ENCODE results near the gene RNF157.
A peak's percentile ranks its signal among the peaks of the same experiment; 100 is the strongest.

RNF157 gene

DNA sequence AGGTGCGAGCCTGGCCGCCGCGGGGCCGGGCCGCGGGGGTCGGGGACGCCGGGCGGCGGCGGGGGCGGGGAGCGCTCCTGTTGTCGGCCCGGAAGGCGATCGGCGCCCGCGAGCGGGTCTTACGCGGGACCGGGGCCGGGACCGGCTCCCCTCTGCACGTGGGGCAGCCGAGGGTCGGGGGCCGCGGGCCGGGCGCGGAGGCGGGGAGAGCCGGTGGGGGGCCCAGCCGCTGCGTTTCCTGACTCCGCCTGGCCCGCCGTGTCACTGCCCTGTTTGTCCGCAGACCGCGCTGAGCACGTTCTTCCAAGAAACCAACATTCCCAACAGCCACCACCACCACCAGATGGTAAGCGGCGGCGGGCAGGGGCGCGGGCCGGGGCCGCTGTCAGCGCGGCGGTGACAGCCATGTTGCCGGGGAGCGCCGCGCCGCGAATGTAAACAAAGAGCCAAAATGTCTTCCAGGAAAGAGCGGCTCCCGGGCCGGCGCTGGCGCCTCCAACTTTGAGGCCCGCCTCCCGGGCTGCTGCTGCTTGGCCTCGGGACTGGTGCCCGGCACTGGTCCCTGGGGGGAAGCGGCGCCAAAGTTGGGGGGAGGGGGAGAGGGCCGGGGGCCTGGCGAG lies 25.4 kb upstream of the RNF157 start (continued):
- TF ChIP-seq, protein P1, sequence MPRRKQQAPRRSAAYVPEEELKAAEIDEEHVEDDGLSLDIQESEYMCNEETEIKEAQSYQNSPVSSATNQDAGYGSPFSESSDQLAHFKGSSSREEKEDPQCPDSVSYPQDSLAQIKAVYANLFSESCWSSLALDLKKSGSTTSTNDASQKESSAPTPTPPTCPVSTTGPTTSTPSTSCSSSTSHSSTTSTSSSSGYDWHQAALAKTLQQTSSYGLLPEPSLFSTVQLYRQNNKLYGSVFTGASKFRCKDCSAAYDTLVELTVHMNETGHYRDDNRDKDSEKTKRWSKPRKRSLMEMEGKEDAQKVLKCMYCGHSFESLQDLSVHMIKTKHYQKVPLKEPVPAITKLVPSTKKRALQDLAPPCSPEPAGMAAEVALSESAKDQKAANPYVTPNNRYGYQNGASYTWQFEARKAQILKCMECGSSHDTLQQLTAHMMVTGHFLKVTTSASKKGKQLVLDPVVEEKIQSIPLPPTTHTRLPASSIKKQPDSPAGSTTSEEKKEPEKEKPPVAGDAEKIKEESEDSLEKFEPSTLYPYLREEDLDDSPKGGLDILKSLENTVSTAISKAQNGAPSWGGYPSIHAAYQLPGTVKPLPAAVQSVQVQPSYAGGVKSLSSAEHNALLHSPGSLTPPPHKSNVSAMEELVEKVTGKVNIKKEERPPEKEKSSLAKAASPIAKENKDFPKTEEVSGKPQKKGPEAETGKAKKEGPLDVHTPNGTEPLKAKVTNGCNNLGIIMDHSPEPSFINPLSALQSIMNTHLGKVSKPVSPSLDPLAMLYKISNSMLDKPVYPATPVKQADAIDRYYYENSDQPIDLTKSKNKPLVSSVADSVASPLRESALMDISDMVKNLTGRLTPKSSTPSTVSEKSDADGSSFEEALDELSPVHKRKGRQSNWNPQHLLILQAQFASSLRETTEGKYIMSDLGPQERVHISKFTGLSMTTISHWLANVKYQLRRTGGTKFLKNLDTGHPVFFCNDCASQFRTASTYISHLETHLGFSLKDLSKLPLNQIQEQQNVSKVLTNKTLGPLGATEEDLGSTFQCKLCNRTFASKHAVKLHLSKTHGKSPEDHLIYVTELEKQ (tag by site-specific recombination; IDR thresholded peaks at IDR 0.05; ENCODE audit: borderline replicate concordance), result no peak
- TF ChIP-seq MEIS1 (CRISPR knock-in tag; IDR thresholded peaks at IDR 0.05; ENCODE audit: borderline replicate concordance), result no peak
- 0 out of 2 replicates have a peak, but pooled peaks have one; percentile 5 for TF ChIP-seq GLIS1 (tag by site-specific recombination; IDR thresholded peaks at IDR 0.05)
- TF ChIP-seq, protein P2, sequence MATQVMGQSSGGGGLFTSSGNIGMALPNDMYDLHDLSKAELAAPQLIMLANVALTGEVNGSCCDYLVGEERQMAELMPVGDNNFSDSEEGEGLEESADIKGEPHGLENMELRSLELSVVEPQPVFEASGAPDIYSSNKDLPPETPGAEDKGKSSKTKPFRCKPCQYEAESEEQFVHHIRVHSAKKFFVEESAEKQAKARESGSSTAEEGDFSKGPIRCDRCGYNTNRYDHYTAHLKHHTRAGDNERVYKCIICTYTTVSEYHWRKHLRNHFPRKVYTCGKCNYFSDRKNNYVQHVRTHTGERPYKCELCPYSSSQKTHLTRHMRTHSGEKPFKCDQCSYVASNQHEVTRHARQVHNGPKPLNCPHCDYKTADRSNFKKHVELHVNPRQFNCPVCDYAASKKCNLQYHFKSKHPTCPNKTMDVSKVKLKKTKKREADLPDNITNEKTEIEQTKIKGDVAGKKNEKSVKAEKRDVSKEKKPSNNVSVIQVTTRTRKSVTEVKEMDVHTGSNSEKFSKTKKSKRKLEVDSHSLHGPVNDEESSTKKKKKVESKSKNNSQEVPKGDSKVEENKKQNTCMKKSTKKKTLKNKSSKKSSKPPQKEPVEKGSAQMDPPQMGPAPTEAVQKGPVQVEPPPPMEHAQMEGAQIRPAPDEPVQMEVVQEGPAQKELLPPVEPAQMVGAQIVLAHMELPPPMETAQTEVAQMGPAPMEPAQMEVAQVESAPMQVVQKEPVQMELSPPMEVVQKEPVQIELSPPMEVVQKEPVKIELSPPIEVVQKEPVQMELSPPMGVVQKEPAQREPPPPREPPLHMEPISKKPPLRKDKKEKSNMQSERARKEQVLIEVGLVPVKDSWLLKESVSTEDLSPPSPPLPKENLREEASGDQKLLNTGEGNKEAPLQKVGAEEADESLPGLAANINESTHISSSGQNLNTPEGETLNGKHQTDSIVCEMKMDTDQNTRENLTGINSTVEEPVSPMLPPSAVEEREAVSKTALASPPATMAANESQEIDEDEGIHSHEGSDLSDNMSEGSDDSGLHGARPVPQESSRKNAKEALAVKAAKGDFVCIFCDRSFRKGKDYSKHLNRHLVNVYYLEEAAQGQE (tag by site-specific recombination; IDR thresholded peaks at IDR 0.05), result no peak
- TF ChIP-seq YY1 (tag by site-specific recombination; IDR thresholded peaks at IDR 0.05), result peak; percentile 91
- TF ChIP-seq ZEB2 (tag by site-specific recombination; IDR thresholded peaks at IDR 0.05), result peak; percentile 51; the same call in 1 of the 2 replicates
- no peak for TF ChIP-seq ZNF302 (tag by site-specific recombination; IDR thresholded peaks at IDR 0.05; ENCODE audit: low read depth)

DNA sequence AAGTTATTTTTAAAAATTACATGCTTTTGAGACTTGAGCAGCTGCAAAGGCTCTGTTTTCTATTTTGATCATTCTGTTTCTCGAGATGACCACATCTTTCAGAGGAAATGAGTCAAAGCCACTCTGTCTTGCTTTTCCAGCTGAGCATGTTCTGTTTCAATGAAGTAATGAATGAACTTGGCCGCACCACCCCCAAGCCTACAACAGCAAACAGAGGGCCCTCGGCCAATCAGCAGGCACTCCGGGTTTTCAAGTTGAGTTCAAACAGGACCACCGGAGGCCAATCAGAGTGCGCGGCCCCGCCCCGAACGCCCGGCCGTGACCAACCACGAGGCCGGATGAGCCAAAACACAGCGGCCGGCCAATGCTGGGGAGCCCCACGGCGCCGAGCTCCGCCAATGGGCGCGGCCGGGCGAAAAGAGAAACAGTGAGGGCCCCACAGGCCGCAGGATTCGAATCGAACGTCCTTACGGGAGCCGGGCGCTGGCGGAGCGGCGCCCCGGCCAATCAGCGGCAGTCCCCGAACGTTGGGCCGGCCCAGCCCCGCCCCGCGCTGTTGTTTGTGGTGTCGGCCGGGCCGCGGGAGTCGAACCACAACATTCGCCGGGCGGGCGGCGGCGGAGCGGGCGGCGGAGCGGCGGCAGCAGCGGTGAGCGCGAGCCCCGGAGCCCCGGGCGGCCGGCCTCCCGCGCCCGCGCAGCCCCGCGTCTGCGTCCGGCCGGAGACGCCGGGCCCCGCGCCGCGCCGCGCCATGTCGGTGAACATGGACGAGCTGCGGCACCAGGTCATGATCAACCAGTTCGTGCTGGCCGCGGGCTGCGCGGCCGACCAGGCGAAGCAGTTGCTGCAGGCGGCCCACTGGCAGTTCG lies 24.7 kb upstream of the RNF157 start, which contains the start of gene UBALD2:
Gene UBALD2 (plus strand): TSS at position 594 of the 869 bp plus-strand sequence. CDS start 158 bp downstream, at position 752.
- ChIA-PET CTCF (interaction anchor here (0.6 to 6.4 kb wide), 8 partner anchors 9 to 258 kb away, joined by 3 to 47 read pairs (median 4); no protein-coding TSS in a partner anchor), POLR2A (interaction anchor here (0.6 to 1.7 kb wide), 27 partner anchors 9 to 409 kb away, joined by 3 to 17 read pairs (median 5); partner anchors contain the start of genes FBF1, PRPSAP1, RNF157 and WBP2)
- H3K4me3 ChIP-seq (ENCODE audit: low read depth, low read length), result peak within 1 kb of the TSS; percentile 89
- H3K27ac ChIP-seq (ENCODE audit: extremely low read depth, low read depth, low read length), result peak within 1 kb of the TSS; percentile 81
- peaks cover 5 to 17% of the 10 kb centered on the region in 2 experiments; a peak in 2 of 3 replicates for H3K36me3 ChIP-seq (ENCODE audit: control insufficient read depth in 2 of 2, insufficient read depth in 1 of 2, low read length in 2 of 2)
- no peaks in the 10 kb centered on the region; the same call in 1 of the 2 replicates for H3K4me1 ChIP-seq (ENCODE audit: control insufficient read depth, insufficient read depth, low read length)
- H3K9me3 ChIP-seq (ENCODE audit: control insufficient read depth, insufficient read depth, low read depth, low read length), result no peaks in the 10 kb centered on the region
- TF ChIP-seq PRDM1 (tag by site-specific recombination; IDR thresholded peaks at IDR 0.05) (0 out of 2 replicates have a peak, but pooled peaks have one; percentile 4), ZNF335 (tag by site-specific recombination; conservative IDR thresholded peaks at IDR 0.05) (peak; percentile 46), ZNF792 (tag by site-specific recombination; IDR thresholded peaks at IDR 0.05) (no peak), SP3 (tag by site-specific recombination; IDR thresholded peaks at IDR 0.05) (peak; percentile 90), ZNF24 (tag by site-specific recombination; IDR thresholded peaks at IDR 0.05) (peak; percentile 100), ZBTB21 (tag by site-specific recombination; IDR thresholded peaks at IDR 0.05) (0 out of 2 replicates have a peak, but pooled peaks have one; percentile 22), TCF7L2 (IDR thresholded peaks at IDR 0.05; ENCODE audit: borderline replicate concordance, low read depth, low read length) (peak; percentile 90; the same call in 1 of the 2 replicates), ZNF629 (tag by site-specific recombination; IDR thresholded peaks at IDR 0.05) (peak; percentile 77), SP2 (tag by site-specific recombination; IDR thresholded peaks at IDR 0.05) (peak; percentile 99), WT1 (tag by site-specific recombination; IDR thresholded peaks at IDR 0.05) (no peak), ZBTB7A (tag by site-specific recombination; IDR thresholded peaks at IDR 0.05; ENCODE audit: low read depth) (no peak), GLIS2 (tag by site-specific recombination; IDR thresholded peaks at IDR 0.05) (peak; percentile 100), ZNF274 (IDR thresholded peaks at IDR 0.05; ENCODE audit: low read length) (no peak), ZNF274 (tag by site-specific recombination; IDR thresholded peaks at IDR 0.05; ENCODE audit: borderline replicate concordance) (no peak), ZNF558 (tag by site-specific recombination; IDR thresholded peaks at IDR 0.05) (no peak), ZNF341 (tag by site-specific recombination; IDR thresholded peaks at IDR 0.05; ENCODE audit: low read depth) (peak; percentile 85), ZFHX2 (tag by site-specific recombination; conservative IDR thresholded peaks at IDR 0.05) (no peak), ZSCAN30 (tag by site-specific recombination; IDR thresholded peaks at IDR 0.05) (0 out of 2 replicates have a peak, but pooled peaks have one; percentile 20), ZNF585B (tag by site-specific recombination; IDR thresholded peaks at IDR 0.05) (no peak), ZIC2 (tag by site-specific recombination; IDR thresholded peaks at IDR 0.05) (peak; percentile 33)
- TF ChIP-seq, protein P3, sequence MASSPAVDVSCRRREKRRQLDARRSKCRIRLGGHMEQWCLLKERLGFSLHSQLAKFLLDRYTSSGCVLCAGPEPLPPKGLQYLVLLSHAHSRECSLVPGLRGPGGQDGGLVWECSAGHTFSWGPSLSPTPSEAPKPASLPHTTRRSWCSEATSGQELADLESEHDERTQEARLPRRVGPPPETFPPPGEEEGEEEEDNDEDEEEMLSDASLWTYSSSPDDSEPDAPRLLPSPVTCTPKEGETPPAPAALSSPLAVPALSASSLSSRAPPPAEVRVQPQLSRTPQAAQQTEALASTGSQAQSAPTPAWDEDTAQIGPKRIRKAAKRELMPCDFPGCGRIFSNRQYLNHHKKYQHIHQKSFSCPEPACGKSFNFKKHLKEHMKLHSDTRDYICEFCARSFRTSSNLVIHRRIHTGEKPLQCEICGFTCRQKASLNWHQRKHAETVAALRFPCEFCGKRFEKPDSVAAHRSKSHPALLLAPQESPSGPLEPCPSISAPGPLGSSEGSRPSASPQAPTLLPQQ (tag by site-specific recombination; IDR thresholded peaks at IDR 0.05), result peak; percentile 98

Measured in HEK293 (cell line).